SK-N-SH (cell line): ENCODE results near the gene DPYSL4. TPM values are rescaled to one million over a fixed set of nuclear protein-coding genes. Genes with fewer than 3 reads are reported as not detected.

ENCODE experiments used
- CTCF ChIA-PET: fragments of 300-600, 350-600 bp; formaldehyde crosslinking; extraction: SDS; loops from one replicate; lab custom pipeline; 2021; lab: Yijun Ruan, JAX
- POLR2A ChIA-PET: fragments of 350-600 bp; sonication (Branson Sonifier 250); formaldehyde crosslinking; extraction: SDS; loops from one replicate; lab custom pipeline; 2020; ENCODE audit warnings: antibody characterized with exemption, inconsistent platforms; lab: Yijun Ruan, JAX
- DNase-seq: peaks from one replicate; pipeline ENCODE4 v3.0.0; 2012
- H2AFZ ChIP-seq: fragments of 200-600 bp; sonication (generic); 2 replicates; pipeline ENCODE4 v1.8.1; 2016; ENCODE audit warnings: antibody characterized with exemption, mild to moderate bottlenecking, low read depth
- H3F3A ChIP-seq: fragments of 200-600 bp; sonication (generic); replicated peaks from 2 replicates; pipeline ENCODE3; 2016; ENCODE audit warnings: antibody characterized with exemption, mild to moderate bottlenecking; ENCODE audit not compliant: insufficient read depth
- H3K27ac ChIP-seq, 2 experiments: fragments of 200-500 bp in 1 of 2; fragments of 200-600 bp in 1 of 2; sonication (Bioruptor generic) in 1 of 2; sonication (generic), shearing (Covaris generic) in 1 of 2; 2 replicates each; pipeline versions ENCODE4 v1.5.1 to v1.6.1; 2014 to 2016; ENCODE audit warnings: low read depth in 2 of 2, inconsistent platforms in 1 of 2, low read length in 1 of 2, mild to moderate bottlenecking in 1 of 2, mixed read lengths in 1 of 2
- H3K27me3 ChIP-seq: fragments of 200-600 bp; sonication (generic), shearing (Covaris generic); 2 replicates; pipeline ENCODE4 v1.6.1; 2016; ENCODE audit warnings: mixed run types; ENCODE audit not compliant: insufficient read depth
- H3K36me3 ChIP-seq, 2 experiments: fragments of 200-500 bp in 1 of 2; fragments of 200-600 bp in 1 of 2; sonication (Bioruptor generic) in 1 of 2; sonication (generic) in 1 of 2; replicated peaks in 1 of 2; 2 replicates each; pipeline versions ENCODE3 to v1.5.1; 2014 to 2016; ENCODE audit warnings: low read length in 1 of 2, mild to moderate bottlenecking in 1 of 2; ENCODE audit not compliant: insufficient read depth in 2 of 2, control insufficient read depth in 1 of 2
- H3K4me1 ChIP-seq, 2 experiments: fragments of 200-500 bp in 1 of 2; fragments of 200-600 bp in 1 of 2; sonication (Bioruptor generic) in 1 of 2; sonication (generic), shearing (Covaris generic) in 1 of 2; 2 replicates each; pipeline versions ENCODE4 v1.5.1 to v1.6.1; 2014 to 2016; ENCODE audit warnings: low read depth in 1 of 2, low read length in 1 of 2, mixed run types in 1 of 2; ENCODE audit not compliant: insufficient read depth in 2 of 2, control insufficient read depth in 1 of 2
- H3K4me2 ChIP-seq: fragments of 200-600 bp; sonication (generic), shearing (Covaris generic); 2 replicates; pipeline ENCODE4 v1.6.1; 2017; ENCODE audit warnings: mixed run types
- H3K4me3 ChIP-seq, 2 experiments: fragments of 200-500 bp in 1 of 2; fragments of 200-600 bp in 1 of 2; sonication (Bioruptor generic) in 1 of 2; sonication (generic), shearing (Covaris generic) in 1 of 2; 2 replicates each; pipeline versions ENCODE4 v1.5.1 to v1.8.1; 2014 to 2016; ENCODE audit warnings: low read depth in 2 of 2, inconsistent platforms in 1 of 2, low read length in 1 of 2, mild to moderate bottlenecking in 1 of 2, mixed read lengths in 1 of 2, moderate library complexity in 1 of 2
- H3K79me2 ChIP-seq: fragments of 200-600 bp; sonication (generic); 2 replicates; pipeline ENCODE4 v1.8.1; 2017; ENCODE audit warnings: mild to moderate bottlenecking; ENCODE audit not compliant: insufficient read depth
- H3K9ac ChIP-seq: fragments of 200-600 bp; sonication (generic); 2 replicates; pipeline ENCODE4 v1.6.1; 2017; ENCODE audit warnings: mixed run types
- H3K9me2 ChIP-seq: fragments of 200-600 bp; sonication (generic); 2 replicates; pipeline ENCODE4 v1.6.1; 2017; ENCODE audit warnings: mixed run types
- H3K9me3 ChIP-seq: fragments of 200-600 bp; sonication (generic); 2 replicates; pipeline ENCODE4 v1.6.1; 2017; ENCODE audit warnings: mixed run types, mild to moderate bottlenecking, moderate library complexity
- H4K20me1 ChIP-seq: fragments of 200-600 bp; sonication (generic); 2 replicates; pipeline ENCODE4 v1.6.1; 2017; ENCODE audit warnings: mild to moderate bottlenecking, mixed run types; ENCODE audit not compliant: insufficient read depth
- EP300 ChIP-seq, 2 experiments: IDR thresholded peaks; 2 replicates each; pipeline versions ENCODE4 v1.4.0 to v1.6.1; 2012; ENCODE audit warnings: borderline replicate concordance in 1 of 2, low read depth in 1 of 2, low read length in 1 of 2
- EZH2phosphoT487 ChIP-seq: fragments of 200-600 bp; sonication (generic); IDR thresholded peaks from 2 replicates; pipeline ENCODE4 v1.6.1; 2017; ENCODE audit warnings: low read depth, mixed run types, mild to moderate bottlenecking, antibody characterized with exemption, moderate library complexity, borderline replicate concordance
- GABPA ChIP-seq: IDR thresholded peaks from 2 replicates; pipeline ENCODE4 v1.4.0; 2012; ENCODE audit warnings: low read depth, mild to moderate bottlenecking
- JUND ChIP-seq: IDR thresholded peaks from 2 replicates; pipeline ENCODE4 v1.4.0; 2012
- MEF2A ChIP-seq: IDR thresholded peaks from 2 replicates; pipeline ENCODE4 v1.4.0; 2012; ENCODE audit warnings: low read depth, borderline replicate concordance
- NFIC ChIP-seq: IDR thresholded peaks from 2 replicates; pipeline ENCODE4 v1.4.0; 2012; ENCODE audit warnings: borderline replicate concordance
- NRF1 ChIP-seq: IDR thresholded peaks from 2 replicates; pipeline ENCODE4 v1.6.1; 2012; ENCODE audit warnings: low read depth, mild to moderate bottlenecking, low read length
- RCOR1 ChIP-seq: fragments of 150-350 bp; IDR thresholded peaks from 2 replicates; pipeline ENCODE4 v1.6.1; 2017; ENCODE audit warnings: antibody characterized with exemption, low read length
- RXRA ChIP-seq: IDR thresholded peaks from 2 replicates; pipeline ENCODE4 v1.4.0; 2012; ENCODE audit warnings: low read depth, mild to moderate bottlenecking, borderline replicate concordance
- YY1 ChIP-seq: IDR thresholded peaks from 2 replicates; pipeline ENCODE4 v1.4.0; 2012; ENCODE audit warnings: low read depth, mild to moderate bottlenecking
- WGBS: methylation state at CpG from one replicate; pipeline ENCODE4 v1.1.6; 2017; ENCODE audit warnings: low lambda C conversion rate; 5-methylcytosine and 5-hydroxymethylcytosine counted together
- polyA plus RNA-seq, 3 experiments: library from polyadenylated mRNA; depleted of rRNA; stranded (reverse); fragments of >200 nt; gene quantifications; 2 replicates each; pipeline ENCODE4 v1.2.3, GENCODE V29; 2012
- TF ChIP-seq, protein P1 (sequence below): IDR thresholded peaks from 2 replicates; pipeline ENCODE4 v1.6.1; 2012; ENCODE audit warnings: mild to moderate bottlenecking, low read depth, low read length, moderate library complexity
- TF ChIP-seq, protein P2 (sequence below): IDR thresholded peaks from 2 replicates; pipeline ENCODE4 v1.4.0; 2012; ENCODE audit warnings: low read depth, borderline replicate concordance
- TF ChIP-seq, protein P3 (sequence below): fragments of 150-350 bp; IDR thresholded peaks from 2 replicates; pipeline ENCODE4 v1.6.1; 2017; ENCODE audit warnings: antibody characterized with exemption, low read length, low read depth, borderline replicate concordance
- TF ChIP-seq, protein P4 (sequence below): fragments of 150-350 bp; IDR thresholded peaks from 2 replicates; pipeline ENCODE4 v1.6.1; 2016; ENCODE audit warnings: mild to moderate bottlenecking, low read depth, low read length

DPYSL4 gene
- polyA plus RNA-seq, 1 of the 3 experiments (the other 2 are of a cell fraction): 21.8 TPM

GRCh38 chr10:132179551-132180392, 7.0 kb upstream of the DPYSL4 start:
- CTCF ChIA-PET: interaction anchor here (1.2 kb wide), 1 partner anchor 157 kb away, joined by 3 read pairs; no protein-coding TSS in a partner anchor
- H3K27me3 ChIP-seq: no peaks in the 10 kb centered on the region
- H3K4me3 ChIP-seq: no peak overlapping the region
- 47% methylated on average over 9 of the region's 16 CpGs for WGBS
- H3K27ac ChIP-seq: no peak overlapping the region
- H3K9me3 ChIP-seq: no peaks in the 10 kb centered on the region
- no peak for DNase-seq
- TF ChIP-seq, protein P1, sequence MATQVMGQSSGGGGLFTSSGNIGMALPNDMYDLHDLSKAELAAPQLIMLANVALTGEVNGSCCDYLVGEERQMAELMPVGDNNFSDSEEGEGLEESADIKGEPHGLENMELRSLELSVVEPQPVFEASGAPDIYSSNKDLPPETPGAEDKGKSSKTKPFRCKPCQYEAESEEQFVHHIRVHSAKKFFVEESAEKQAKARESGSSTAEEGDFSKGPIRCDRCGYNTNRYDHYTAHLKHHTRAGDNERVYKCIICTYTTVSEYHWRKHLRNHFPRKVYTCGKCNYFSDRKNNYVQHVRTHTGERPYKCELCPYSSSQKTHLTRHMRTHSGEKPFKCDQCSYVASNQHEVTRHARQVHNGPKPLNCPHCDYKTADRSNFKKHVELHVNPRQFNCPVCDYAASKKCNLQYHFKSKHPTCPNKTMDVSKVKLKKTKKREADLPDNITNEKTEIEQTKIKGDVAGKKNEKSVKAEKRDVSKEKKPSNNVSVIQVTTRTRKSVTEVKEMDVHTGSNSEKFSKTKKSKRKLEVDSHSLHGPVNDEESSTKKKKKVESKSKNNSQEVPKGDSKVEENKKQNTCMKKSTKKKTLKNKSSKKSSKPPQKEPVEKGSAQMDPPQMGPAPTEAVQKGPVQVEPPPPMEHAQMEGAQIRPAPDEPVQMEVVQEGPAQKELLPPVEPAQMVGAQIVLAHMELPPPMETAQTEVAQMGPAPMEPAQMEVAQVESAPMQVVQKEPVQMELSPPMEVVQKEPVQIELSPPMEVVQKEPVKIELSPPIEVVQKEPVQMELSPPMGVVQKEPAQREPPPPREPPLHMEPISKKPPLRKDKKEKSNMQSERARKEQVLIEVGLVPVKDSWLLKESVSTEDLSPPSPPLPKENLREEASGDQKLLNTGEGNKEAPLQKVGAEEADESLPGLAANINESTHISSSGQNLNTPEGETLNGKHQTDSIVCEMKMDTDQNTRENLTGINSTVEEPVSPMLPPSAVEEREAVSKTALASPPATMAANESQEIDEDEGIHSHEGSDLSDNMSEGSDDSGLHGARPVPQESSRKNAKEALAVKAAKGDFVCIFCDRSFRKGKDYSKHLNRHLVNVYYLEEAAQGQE: no peak
- TF ChIP-seq, protein P2, sequence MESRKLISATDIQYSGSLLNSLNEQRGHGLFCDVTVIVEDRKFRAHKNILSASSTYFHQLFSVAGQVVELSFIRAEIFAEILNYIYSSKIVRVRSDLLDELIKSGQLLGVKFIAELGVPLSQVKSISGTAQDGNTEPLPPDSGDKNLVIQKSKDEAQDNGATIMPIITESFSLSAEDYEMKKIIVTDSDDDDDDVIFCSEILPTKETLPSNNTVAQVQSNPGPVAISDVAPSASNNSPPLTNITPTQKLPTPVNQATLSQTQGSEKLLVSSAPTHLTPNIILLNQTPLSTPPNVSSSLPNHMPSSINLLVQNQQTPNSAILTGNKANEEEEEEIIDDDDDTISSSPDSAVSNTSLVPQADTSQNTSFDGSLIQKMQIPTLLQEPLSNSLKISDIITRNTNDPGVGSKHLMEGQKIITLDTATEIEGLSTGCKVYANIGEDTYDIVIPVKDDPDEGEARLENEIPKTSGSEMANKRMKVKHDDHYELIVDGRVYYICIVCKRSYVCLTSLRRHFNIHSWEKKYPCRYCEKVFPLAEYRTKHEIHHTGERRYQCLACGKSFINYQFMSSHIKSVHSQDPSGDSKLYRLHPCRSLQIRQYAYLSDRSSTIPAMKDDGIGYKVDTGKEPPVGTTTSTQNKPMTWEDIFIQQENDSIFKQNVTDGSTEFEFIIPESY: no peak
- TF ChIP-seq RCOR1 (no peak), GABPA (no peak)
- peaks cover 0 to 15% of the 10 kb centered on the region in 2 experiments; a peak in 1 of 4 replicates for H3K4me1 ChIP-seq
- no peaks in the 10 kb centered on the region for H3F3A ChIP-seq
- POLR2A ChIA-PET: no interaction called here
- H3K36me3 ChIP-seq: no peaks in the 10 kb centered on the region
- H3K9me2 ChIP-seq: no peaks in the 10 kb centered on the region
- H3K9ac ChIP-seq: no peak overlapping the region
- H3K79me2 ChIP-seq: no peaks in the 10 kb centered on the region
- no peak overlapping the region for H3K4me2 ChIP-seq
- H2AFZ ChIP-seq: no peak overlapping the region
- H4K20me1 ChIP-seq: no peaks in the 10 kb centered on the region

GRCh38 chr10:132180736-132181135, 6.0 kb upstream of the DPYSL4 start:
- 61% methylated on average over 14 of the region's 14 CpGs for WGBS
- no peak overlapping the region for H3K27ac ChIP-seq
- TF ChIP-seq NFIC (no peak), RXRA (no peak), NRF1 (no peak), EZH2phosphoT487 (no peak), JUND (no peak), MEF2A (no peak), EP300 (IDR thresholded peaks at IDR 0.05; ENCODE audit: borderline replicate concordance in 1 of 2, low read depth in 1 of 2, low read length in 1 of 2) (no peak), YY1 (no peak)
- TF ChIP-seq, protein P3, sequence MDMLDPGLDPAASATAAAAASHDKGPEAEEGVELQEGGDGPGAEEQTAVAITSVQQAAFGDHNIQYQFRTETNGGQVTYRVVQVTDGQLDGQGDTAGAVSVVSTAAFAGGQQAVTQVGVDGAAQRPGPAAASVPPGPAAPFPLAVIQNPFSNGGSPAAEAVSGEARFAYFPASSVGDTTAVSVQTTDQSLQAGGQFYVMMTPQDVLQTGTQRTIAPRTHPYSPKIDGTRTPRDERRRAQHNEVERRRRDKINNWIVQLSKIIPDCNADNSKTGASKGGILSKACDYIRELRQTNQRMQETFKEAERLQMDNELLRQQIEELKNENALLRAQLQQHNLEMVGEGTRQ: no peak
- TF ChIP-seq, protein P4, sequence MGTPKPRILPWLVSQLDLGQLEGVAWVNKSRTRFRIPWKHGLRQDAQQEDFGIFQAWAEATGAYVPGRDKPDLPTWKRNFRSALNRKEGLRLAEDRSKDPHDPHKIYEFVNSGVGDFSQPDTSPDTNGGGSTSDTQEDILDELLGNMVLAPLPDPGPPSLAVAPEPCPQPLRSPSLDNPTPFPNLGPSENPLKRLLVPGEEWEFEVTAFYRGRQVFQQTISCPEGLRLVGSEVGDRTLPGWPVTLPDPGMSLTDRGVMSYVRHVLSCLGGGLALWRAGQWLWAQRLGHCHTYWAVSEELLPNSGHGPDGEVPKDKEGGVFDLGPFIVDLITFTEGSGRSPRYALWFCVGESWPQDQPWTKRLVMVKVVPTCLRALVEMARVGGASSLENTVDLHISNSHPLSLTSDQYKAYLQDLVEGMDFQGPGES: no peak
- CTCF ChIA-PET: no interaction called here
- no peak for DNase-seq
- peaks cover 0 to 10% of the 10 kb centered on the region in 2 experiments; a peak in 1 of 4 replicates for H3K4me1 ChIP-seq
- POLR2A ChIA-PET: no interaction called here
- H3K9ac ChIP-seq: no peak overlapping the region
- no peak overlapping the region for H3K4me2 ChIP-seq
- no peaks in the 10 kb centered on the region for H4K20me1 ChIP-seq
- H3F3A ChIP-seq: no peaks in the 10 kb centered on the region
- H3K79me2 ChIP-seq: no peaks in the 10 kb centered on the region
- H2AFZ ChIP-seq: no peak overlapping the region
- no peaks in the 10 kb centered on the region for H3K36me3 ChIP-seq
- H3K27me3 ChIP-seq: no peaks in the 10 kb centered on the region
- no peaks in the 10 kb centered on the region for H3K9me2 ChIP-seq
- H3K4me3 ChIP-seq: no peak overlapping the region
- no peaks in the 10 kb centered on the region for H3K9me3 ChIP-seq
